Measurements from ENCODE around the gene FASN.

The FASN gene

GRCh38 chr17:82121660-82122629, 23.9 kb upstream of the FASN start:
- TF ChIP-seq, protein P1, sequence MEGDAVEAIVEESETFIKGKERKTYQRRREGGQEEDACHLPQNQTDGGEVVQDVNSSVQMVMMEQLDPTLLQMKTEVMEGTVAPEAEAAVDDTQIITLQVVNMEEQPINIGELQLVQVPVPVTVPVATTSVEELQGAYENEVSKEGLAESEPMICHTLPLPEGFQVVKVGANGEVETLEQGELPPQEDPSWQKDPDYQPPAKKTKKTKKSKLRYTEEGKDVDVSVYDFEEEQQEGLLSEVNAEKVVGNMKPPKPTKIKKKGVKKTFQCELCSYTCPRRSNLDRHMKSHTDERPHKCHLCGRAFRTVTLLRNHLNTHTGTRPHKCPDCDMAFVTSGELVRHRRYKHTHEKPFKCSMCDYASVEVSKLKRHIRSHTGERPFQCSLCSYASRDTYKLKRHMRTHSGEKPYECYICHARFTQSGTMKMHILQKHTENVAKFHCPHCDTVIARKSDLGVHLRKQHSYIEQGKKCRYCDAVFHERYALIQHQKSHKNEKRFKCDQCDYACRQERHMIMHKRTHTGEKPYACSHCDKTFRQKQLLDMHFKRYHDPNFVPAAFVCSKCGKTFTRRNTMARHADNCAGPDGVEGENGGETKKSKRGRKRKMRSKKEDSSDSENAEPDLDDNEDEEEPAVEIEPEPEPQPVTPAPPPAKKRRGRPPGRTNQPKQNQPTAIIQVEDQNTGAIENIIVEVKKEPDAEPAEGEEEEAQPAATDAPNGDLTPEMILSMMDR (conservative IDR thresholded peaks at IDR 0.05; ENCODE audit: low read depth, low read length): no peak
- H3K4me3 ChIP-seq (ENCODE audit: low read depth, low read length): no peak overlapping the region

GRCh38 chr17:82121246-82121645, 23.2 kb upstream of the FASN start:
- H3K4me3 ChIP-seq (ENCODE audit: low read depth, low read length): no peak overlapping the region
- DNase-seq (ENCODE audit: low read depth): no peak
- TF ChIP-seq, protein P1 (conservative IDR thresholded peaks at IDR 0.05; ENCODE audit: low read depth, low read length): no peak

More at GRCh38 chr17:82121660-82122629, 23.9 kb upstream of the FASN start:
- no peak for DNase-seq (ENCODE audit: low read depth)

- H3K4me3 ChIP-seq (ENCODE audit: low read depth, low read length): no peak overlapping the region
- DNase-seq (ENCODE audit: low read depth): peak; percentile 22
- TF ChIP-seq, protein P1 (conservative IDR thresholded peaks at IDR 0.05; ENCODE audit: low read depth, low read length): no peak
Measured at GRCh38 chr17:82120148-82120547, 22.1 kb upstream of the FASN start.

DNA sequence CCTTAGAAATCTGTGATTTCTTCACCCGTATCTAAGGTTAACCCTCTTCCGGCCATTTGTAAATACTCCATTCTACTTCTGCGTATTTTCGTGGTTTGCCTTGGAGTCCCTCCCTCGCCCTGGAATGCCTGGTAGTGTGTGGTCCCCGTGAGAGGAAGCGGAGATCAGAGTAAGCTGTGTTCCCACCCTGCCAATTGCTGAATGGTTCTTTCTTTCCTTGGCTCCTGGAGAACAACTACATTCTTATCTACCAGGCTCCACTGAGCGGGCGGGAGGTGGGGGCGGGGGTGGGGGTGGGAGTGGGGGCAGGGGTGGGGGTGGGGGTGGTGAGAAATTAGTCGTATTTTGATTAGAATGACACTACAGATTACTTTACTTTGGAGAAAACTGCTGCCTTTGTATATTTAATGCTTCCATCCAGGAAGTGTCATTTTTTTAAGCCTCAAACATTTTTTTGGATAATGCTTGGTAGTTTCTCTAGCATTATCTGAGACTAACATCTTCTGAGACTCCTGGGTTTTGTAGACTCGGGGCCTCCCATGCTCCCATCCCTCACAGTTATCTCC, 20.9 kb upstream of the FASN start:
- peak; percentile 59 for DNase-seq (ENCODE audit: low read depth)
- no peak overlapping the region for H3K4me3 ChIP-seq (ENCODE audit: low read depth, low read length)
- TF ChIP-seq, protein P1 (conservative IDR thresholded peaks at IDR 0.05; ENCODE audit: low read depth, low read length): no peak

- H3K4me3 ChIP-seq (ENCODE audit: low read depth, low read length): no peak overlapping the region
- DNase-seq (ENCODE audit: low read depth): no peak
- TF ChIP-seq, protein P1 (conservative IDR thresholded peaks at IDR 0.05; ENCODE audit: low read depth, low read length): no peak
Measured at GRCh38 chr17:82118168-82118814, 20.3 kb upstream of the FASN start.

GRCh38 chr17:82117139-82118090, 19.4 kb upstream of the FASN start:
- DNase-seq (ENCODE audit: low read depth): no peak
- H3K4me3 ChIP-seq (ENCODE audit: low read depth, low read length): no peak overlapping the region

More at GRCh38 chr17:82117139-82118090, 19.4 kb upstream of the FASN start:
- TF ChIP-seq, protein P1 (conservative IDR thresholded peaks at IDR 0.05; ENCODE audit: low read depth, low read length): no peak
